ENCODE data around the gene MUL1.

MUL1 gene

GRCh38 chr1:20485527-20486456 is 22.2 kb downstream of the MUL1 start, which contains the start of gene CAMK2N1:
Gene CAMK2N1 (minus strand): TSS chr1:20486210. CDS start chr1:20485379, 831 bp downstream.
- DNase-seq (ENCODE audit: low read depth in 2 of 2), result peak; percentile 25

- DNase-seq (ENCODE audit: low read depth in 2 of 2), result no peak
These were observed 23.2 kb downstream of the MUL1 start for GRCh38 chr1:20484519-20485462.

GRCh38 chr1:20483833-20484518 is 24.0 kb downstream of the MUL1 start:
- DNase-seq (ENCODE audit: low read depth in 2 of 2), result no peak

GRCh38 chr1:20483098-20483832 is 24.7 kb downstream of the MUL1 start:
- DNase-seq (ENCODE audit: low read depth in 2 of 2), result no peak

- DNase-seq (ENCODE audit: low read depth in 2 of 2), result no peak
These were observed 26.1 kb downstream of the MUL1 start for GRCh38 chr1:20481643-20482498.

GRCh38 chr1:20480951-20481617 is 26.9 kb downstream of the MUL1 start:
- no peak for DNase-seq (ENCODE audit: low read depth in 2 of 2)

GRCh38 chr1:20480243-20480944 is 27.6 kb downstream of the MUL1 start:
- DNase-seq (ENCODE audit: low read depth in 2 of 2), result no peak

GRCh38 chr1:20479840-20480239 is 28.1 kb downstream of the MUL1 start:
- no peak for DNase-seq (ENCODE audit: low read depth in 2 of 2)

GRCh38 chr1:20478057-20478635 is 29.8 kb downstream of the MUL1 start:
- DNase-seq (ENCODE audit: low read depth in 2 of 2), result no peak

GRCh38 chr1:20477348-20478056 is 30.4 kb downstream of the MUL1 start:
- DNase-seq (ENCODE audit: low read depth in 2 of 2), result no peak

GRCh38 chr1:20476265-20477038 is 31.5 kb downstream of the MUL1 start:
- no peak for DNase-seq (ENCODE audit: low read depth in 2 of 2)

- DNase-seq (ENCODE audit: low read depth in 2 of 2), result no peak
These were observed 33.0 kb downstream of the MUL1 start for GRCh38 chr1:20474996-20475395.

GRCh38 chr1:20474333-20474975 is 33.5 kb downstream of the MUL1 start:
- no peak for DNase-seq (ENCODE audit: low read depth in 2 of 2)

- no peak for DNase-seq (ENCODE audit: low read depth in 2 of 2)
These were observed 34.1 kb downstream of the MUL1 start for GRCh38 chr1:20473894-20474293.

GRCh38 chr1:20472860-20473711 is 34.9 kb downstream of the MUL1 start:
- no peak for DNase-seq (ENCODE audit: low read depth in 2 of 2)

- no peak for DNase-seq (ENCODE audit: low read depth in 2 of 2)
These were observed 35.8 kb downstream of the MUL1 start for GRCh38 chr1:20472121-20472520.
